Upper lobe of right lung (tissue), 1 donor: ENCODE data around the gene STMN3. TPM values are rescaled to one million over a fixed set of nuclear protein-coding genes. Genes with fewer than 3 reads are reported as not detected.
A peak's percentile ranks its signal among the peaks of the same experiment; 100 is the strongest.
"Not testable (repeated sequence)": the region's sequence is repeated elsewhere in the genome, so short reads cannot be mapped to it uniquely, and the experiment has no call there.

Experiments used
- ATAC-seq: fragments of 200-7000 bp; cut with Tn5 transposase; one replicate; pipeline ENCODE4 v1.9.1; 2020; ENCODE audit warnings: mild to moderate bottlenecking, moderate library complexity
- DNase-seq: peaks from one replicate; pipeline ENCODE4 v3.0.0-alpha.2; 2020
- H3K27ac ChIP-seq: fragments of 200-600 bp; one replicate; pipeline ENCODE4 v1.8.0; 2022
- H3K27me3 ChIP-seq: fragments of 200-600 bp; one replicate; pipeline ENCODE4 v1.8.0; 2022; ENCODE audit warnings: mild to moderate bottlenecking
- H3K36me3 ChIP-seq: fragments of 200-600 bp; one replicate; pipeline ENCODE4 v1.8.0; 2022
- H3K4me1 ChIP-seq: fragments of 200-600 bp; one replicate; pipeline ENCODE4 v1.8.0; 2022
- H3K4me3 ChIP-seq: fragments of 200-600 bp; one replicate; pipeline ENCODE4 v1.8.0; 2022; ENCODE audit warnings: mild to moderate bottlenecking
- H3K9me3 ChIP-seq: fragments of 200-600 bp; one replicate; pipeline ENCODE4 v1.8.0; 2022
- CTCF ChIP-seq: fragments of 200-600 bp; IDR thresholded peaks from one replicate; pipeline ENCODE4 v1.8.0; 2022; ENCODE audit warnings: antibody characterized with exemption
- intact Hi-C: fragments of 100-400 bp; cut with DNase I; formaldehyde crosslinking; loops from one replicate; pipeline ENCODE4 v1.11.0; 2022
- total RNA-seq: library from RNA; stranded (reverse); fragmentation: NEBNext Ultra II Directional; extraction: Animal tissue kit (Norgen Biotek cat#: 25700); gene quantifications from one replicate; pipeline ENCODE4 v1.2.1, GENCODE V29; 2021
- donor health status: DM: no; HTN: yes; CAD: no; lungs with severe emphysema.

The STMN3 gene
- total RNA-seq, 1 donor from 2014 or later, result 12.4 TPM

GRCh38 chr20:63611646-63612045 lies 41.6 kb downstream of the STMN3 start:
- DNase-seq, result no peak
- H3K4me3 ChIP-seq, result no peak overlapping the region
- TF ChIP-seq CTCF, result no peak
- no peak for ATAC-seq
- intact Hi-C loops, result no loop called here
- H3K9me3 ChIP-seq, result no peaks in the 10 kb centered on the region
- peaks cover 17% of the 10 kb centered on the region for H3K36me3 ChIP-seq
- H3K27me3 ChIP-seq, result no peaks in the 10 kb centered on the region
- no peak overlapping the region for H3K27ac ChIP-seq
- no peaks in the 10 kb centered on the region for H3K4me1 ChIP-seq

- Histone ChIP-seq H3K36me3 (peaks cover 9% of the 10 kb centered on the region), H3K4me3 (no peak overlapping the region), H3K9me3 (no peaks in the 10 kb centered on the region), H3K27ac (no peak overlapping the region), H3K4me1 (no peaks in the 10 kb centered on the region), H3K27me3 (no peaks in the 10 kb centered on the region)
- DNase-seq, result no peak
- intact Hi-C loops, result no loop called here
- no peak for TF ChIP-seq CTCF
- ATAC-seq, result no peak
These were observed 42.4 kb downstream of the STMN3 start for GRCh38 chr20:63610581-63611435.

DNA sequence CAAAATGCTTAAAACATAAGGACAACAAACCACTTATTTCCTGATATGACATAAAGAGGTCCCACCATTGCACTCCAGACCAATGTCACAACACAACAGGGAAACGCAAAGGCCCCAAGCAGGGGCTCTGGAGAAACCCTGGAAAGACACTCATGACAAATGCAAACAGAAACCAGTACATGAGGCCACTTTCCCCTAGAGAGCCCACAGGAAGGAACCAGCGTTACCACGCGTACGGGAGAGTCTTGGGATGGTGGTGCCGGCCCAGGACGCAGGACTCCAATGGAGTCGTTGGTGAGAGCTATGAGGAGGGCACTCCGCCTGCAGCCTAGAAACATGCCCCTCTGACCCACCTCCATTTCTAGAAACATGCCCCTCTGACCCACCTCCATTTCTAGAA lies 46.5 kb downstream of the STMN3 start:
- ATAC-seq, result peak; percentile 75
- TF ChIP-seq CTCF, result no peak
- intact Hi-C loops, result no loop called here

DNA sequence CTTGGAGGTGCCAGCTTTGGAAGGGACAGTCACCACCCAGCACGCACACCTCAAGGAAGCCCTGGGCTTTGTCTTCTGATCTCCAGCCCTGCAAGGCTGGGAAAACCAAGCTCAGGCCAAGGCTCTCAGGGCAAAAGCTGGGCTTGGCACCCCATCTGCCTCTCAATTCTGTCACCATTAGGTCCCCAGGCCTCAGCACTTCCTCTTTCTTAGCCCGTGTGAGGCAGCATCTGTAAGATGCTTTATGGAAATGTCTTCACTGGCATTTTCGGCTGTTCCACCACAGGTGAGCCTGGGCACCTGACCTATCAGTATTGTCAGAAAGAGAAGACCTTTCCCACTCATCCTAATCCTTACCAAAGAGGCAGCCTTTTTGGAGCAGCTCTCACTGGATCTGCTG lies 50.9 kb downstream of the STMN3 start:
- Histone ChIP-seq H3K9me3 (no peaks in the 10 kb centered on the region), H3K27ac (no peak overlapping the region), H3K4me1 (no peaks in the 10 kb centered on the region), H3K4me3 (no peak overlapping the region), H3K27me3 (no peaks in the 10 kb centered on the region), H3K36me3 (peaks cover 48% of the 10 kb centered on the region)
- no peak for TF ChIP-seq CTCF
- DNase-seq (no peak), ATAC-seq (no peak)
- intact Hi-C loops, result no loop called here

More for the DNA sequence above, 46.5 kb downstream of the STMN3 start:
- Histone ChIP-seq H3K27ac (no peak overlapping the region), H3K27me3 (no peaks in the 10 kb centered on the region), H3K36me3 (peaks cover 20% of the 10 kb centered on the region), H3K4me1 (no peaks in the 10 kb centered on the region), H3K4me3 (no peak overlapping the region), H3K9me3 (no peaks in the 10 kb centered on the region)
- no peak for DNase-seq

DNA sequence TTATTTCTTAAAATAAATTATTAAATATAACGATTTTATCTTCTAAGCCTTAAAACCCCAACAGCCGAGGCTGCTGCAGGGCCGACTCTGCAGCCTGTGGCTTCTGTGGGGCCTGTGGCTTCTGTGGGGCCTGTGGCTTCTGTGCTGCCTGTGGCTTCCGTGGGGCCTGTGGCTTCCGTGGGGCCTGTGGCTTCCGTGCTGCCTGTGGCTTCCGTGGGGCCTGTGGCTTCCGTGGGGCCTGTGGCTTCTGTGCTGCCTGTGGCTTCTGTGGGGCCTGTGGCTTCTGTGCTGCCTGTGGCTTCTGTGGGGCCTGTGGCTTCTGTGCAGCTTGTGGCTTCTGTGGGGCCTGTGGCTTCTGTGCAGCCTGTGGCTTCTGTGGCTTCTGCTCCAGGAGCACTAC lies 51.5 kb downstream of the STMN3 start:
- DNase-seq, ATAC-seq, H3K4me1 ChIP-seq, intact Hi-C loops, H3K9me3 ChIP-seq, H3K4me3 ChIP-seq, H3K27ac ChIP-seq, H3K27me3 ChIP-seq: not testable (repeated sequence)
- peaks cover 49% of the 10 kb centered on the region for H3K36me3 ChIP-seq

GRCh38 chr20:63599396-63600050 lies 53.7 kb downstream of the STMN3 start:
- no peak for ATAC-seq
- peaks cover 57% of the 10 kb centered on the region for H3K36me3 ChIP-seq

More at GRCh38 chr20:63599396-63600050, 53.7 kb downstream of the STMN3 start:
- intact Hi-C loops, result no loop called here
- Histone ChIP-seq H3K4me1 (no peaks in the 10 kb centered on the region), H3K4me3 (no peak overlapping the region), H3K27ac (no peak overlapping the region), H3K9me3 (no peaks in the 10 kb centered on the region), H3K27me3 (no peaks in the 10 kb centered on the region)
- no peak for TF ChIP-seq CTCF
- DNase-seq, result no peak
